Liver (tissue), 3 donors: ENCODE data around the gene SIK3.

ENCODE experiments used
- ATF3 ChIP-seq: IDR thresholded peaks from 2 replicates; pipeline ENCODE4 v1.6.1; 2016; ENCODE audit warnings: antibody characterized with exemption
- CTCF ChIP-seq: fragments of 150-350 bp; IDR thresholded peaks from 2 replicates; pipeline ENCODE4 v1.5.1; 2017; ENCODE audit warnings: improper control_type of control experiment, low read depth, low read length; ENCODE audit not compliant: missing input control
- RAD21 ChIP-seq, 2 donors: IDR thresholded peaks; 2 replicates each; pipeline ENCODE4 v1.6.1; 2016; ENCODE audit warnings: antibody characterized with exemption in 2 of 2, mild to moderate bottlenecking in 2 of 2
- YY1 ChIP-seq: IDR thresholded peaks from 2 replicates; pipeline ENCODE4 v1.6.1; 2016; ENCODE audit warnings: antibody characterized with exemption, mild to moderate bottlenecking
- donor health status: healthy.
- donor health status: healthy.

GRCh38 chr11:117072517-117073461 lies 25.4 kb downstream of the SIK3 start:
- no peak for TF ChIP-seq CTCF
- peak; percentile 97 for TF ChIP-seq YY1
- TF ChIP-seq RAD21 (IDR thresholded peaks at IDR 0.05) = peak; percentile 53 to 57
- peak; percentile 97 for TF ChIP-seq ATF3
